Measurements from ENCODE around the gene YY1AP1.
"Not testable (repeated sequence)": the region's sequence is repeated elsewhere in the genome, so short reads cannot be mapped to it uniquely, and the experiment has no call there.

The YY1AP1 gene

GRCh38 chr1:155688324-155689080, at the start of gene YY1AP1:
Gene YY1AP1, minus strand, starts transcription at chr1:155688774. Its CDS starts 8,338 bp downstream, at chr1:155680436.
- in situ Hi-C loops (cut with HindIII; ENCODE audit: low sequenced_read_pairs), result no loop called here

- in situ Hi-C loops (cut with HindIII; ENCODE audit: low sequenced_read_pairs), result no loop called here
These were observed 40.7 kb upstream of the YY1AP1 start for GRCh38 chr1:155729031-155729898.

- in situ Hi-C loops (cut with HindIII; ENCODE audit: low sequenced_read_pairs), result no loop called here
These were observed 36.6 kb upstream of the YY1AP1 start for GRCh38 chr1:155725142-155725541.

- in situ Hi-C loops (cut with HindIII; ENCODE audit: low sequenced_read_pairs), result no loop called here
These were observed 31.1 kb upstream of the YY1AP1 start for GRCh38 chr1:155719703-155720102.

- in situ Hi-C loops (cut with HindIII; ENCODE audit: low sequenced_read_pairs), result not testable (repeated sequence)
These were observed 30.0 kb upstream of the YY1AP1 start for GRCh38 chr1:155718524-155719115.

- in situ Hi-C loops (cut with HindIII; ENCODE audit: low sequenced_read_pairs), result no loop called here
These were observed 28.5 kb upstream of the YY1AP1 start for GRCh38 chr1:155717041-155717440.

- in situ Hi-C loops (cut with HindIII; ENCODE audit: low sequenced_read_pairs), result no loop called here
These were observed 27.2 kb upstream of the YY1AP1 start for GRCh38 chr1:155715777-155716176.

GRCh38 chr1:155715056-155715455, 26.5 kb upstream of the YY1AP1 start:
- in situ Hi-C loops (cut with HindIII; ENCODE audit: low sequenced_read_pairs), result not testable (repeated sequence)

GRCh38 chr1:155713075-155713474, 24.5 kb upstream of the YY1AP1 start:
- in situ Hi-C loops (cut with HindIII; ENCODE audit: low sequenced_read_pairs), result no loop called here

GRCh38 chr1:155712636-155713035, 24.1 kb upstream of the YY1AP1 start:
- in situ Hi-C loops (cut with HindIII; ENCODE audit: low sequenced_read_pairs), result not testable (repeated sequence)

GRCh38 chr1:155711457-155711856, 22.9 kb upstream of the YY1AP1 start:
- in situ Hi-C loops (cut with HindIII; ENCODE audit: low sequenced_read_pairs), result not testable (repeated sequence)

- in situ Hi-C loops (cut with HindIII; ENCODE audit: low sequenced_read_pairs), result no loop called here
These were observed 20.8 kb upstream of the YY1AP1 start for GRCh38 chr1:155709391-155709790.

- in situ Hi-C loops (cut with HindIII; ENCODE audit: low sequenced_read_pairs), result no loop called here
These were observed 17.6 kb upstream of the YY1AP1 start for GRCh38 chr1:155706139-155706538.

GRCh38 chr1:155704414-155704813, 15.8 kb upstream of the YY1AP1 start:
- in situ Hi-C loops (cut with HindIII; ENCODE audit: low sequenced_read_pairs), result not testable (repeated sequence)

GRCh38 chr1:155703216-155703615, 14.6 kb upstream of the YY1AP1 start:
- in situ Hi-C loops (cut with HindIII; ENCODE audit: low sequenced_read_pairs), result no loop called here

- in situ Hi-C loops (cut with HindIII; ENCODE audit: low sequenced_read_pairs), result not testable (repeated sequence)
These were observed 13.1 kb upstream of the YY1AP1 start for GRCh38 chr1:155701675-155702074.

GRCh38 chr1:155699062-155699461, 10.5 kb upstream of the YY1AP1 start:
- in situ Hi-C loops (cut with HindIII; ENCODE audit: low sequenced_read_pairs), result not testable (repeated sequence)

GRCh38 chr1:155698382-155699038, 9.9 kb upstream of the YY1AP1 start:
- in situ Hi-C loops (cut with HindIII; ENCODE audit: low sequenced_read_pairs), result no loop called here

- in situ Hi-C loops (cut with HindIII; ENCODE audit: low sequenced_read_pairs), result not testable (repeated sequence)
These were observed 9.0 kb upstream of the YY1AP1 start for GRCh38 chr1:155697616-155698015.

GRCh38 chr1:155697046-155697445, 8.5 kb upstream of the YY1AP1 start:
- in situ Hi-C loops (cut with HindIII; ENCODE audit: low sequenced_read_pairs), result no loop called here

GRCh38 chr1:155696524-155696923, 8.0 kb upstream of the YY1AP1 start:
- in situ Hi-C loops (cut with HindIII; ENCODE audit: low sequenced_read_pairs), result no loop called here
